GM18867 (cell line): Measurements from ENCODE around the gene LBX1.
"Not testable (repeated sequence)": the region's sequence is repeated elsewhere in the genome, so short reads cannot be mapped to it uniquely, and the experiment has no call there.

ENCODE experiments used
- ATAC-seq: cut with Tn5 transposase; IDR thresholded peaks from one replicate; pipeline ENCODE4 v1.9.1; 2021; ENCODE audit warnings: mild to moderate bottlenecking, moderate library complexity; ENCODE audit not compliant: unreplicated experiment

The LBX1 gene

GRCh38 chr10:101215397-101216206 lies 13.7 kb downstream of the LBX1 start:
- no peak for ATAC-seq

- ATAC-seq: no peak
Observed at GRCh38 chr10:101214446-101215396, 14.5 kb downstream of the LBX1 start.

- no peak for ATAC-seq
Observed at GRCh38 chr10:101208543-101208942, 20.7 kb downstream of the LBX1 start.

- ATAC-seq: no peak
Observed at GRCh38 chr10:101207026-101207425, 22.2 kb downstream of the LBX1 start.

GRCh38 chr10:101202667-101203066 lies 26.6 kb downstream of the LBX1 start:
- not testable (repeated sequence) for ATAC-seq

GRCh38 chr10:101198326-101198977 lies 30.8 kb downstream of the LBX1 start:
- ATAC-seq: not testable (repeated sequence)

- ATAC-seq: no peak
Observed at GRCh38 chr10:101195921-101196320, 33.3 kb downstream of the LBX1 start.

GRCh38 chr10:101189461-101190401 lies 39.5 kb downstream of the LBX1 start:
- no peak for ATAC-seq

- ATAC-seq: no peak
Observed at GRCh38 chr10:101188942-101189341, 40.3 kb downstream of the LBX1 start.

GRCh38 chr10:101183458-101184183 lies 45.6 kb downstream of the LBX1 start:
- no peak for ATAC-seq

- ATAC-seq: no peak
Observed at GRCh38 chr10:101182936-101183335, 46.3 kb downstream of the LBX1 start.
